GF-D8 (cell line): ENCODE data around the gene PLEKHA1.

Experiments
- DNase-seq: peaks from one replicate; lab custom pipeline; 2025; lab: John Stamatoyannopoulos, UW

PLEKHA1 gene

GRCh38 chr10:122480146-122480833, 105.8 kb downstream of the PLEKHA1 start:
- no peak for DNase-seq

- no peak for DNase-seq
Observed at GRCh38 chr10:122481296-122482056, 107.0 kb downstream of the PLEKHA1 start.
